WI38 (cell line): ENCODE results near the gene UGT1A6.
"Not testable (repeated sequence)": the region's sequence is repeated elsewhere in the genome, so short reads cannot be mapped to it uniquely, and the experiment has no call there.

Experiments
- H3K4me3 ChIP-seq: 2 replicates; pipeline ENCODE4 v1.5.1; 2011; ENCODE audit warnings: low read depth, mild to moderate bottlenecking, control low read depth, low read length
- CTCF ChIP-seq: IDR thresholded peaks from 2 replicates; pipeline ENCODE4 v1.5.1; 2012; ENCODE audit warnings: low read depth, mild to moderate bottlenecking, control low read depth, low read length

Gene UGT1A6

GRCh38 chr2:233728723-233729301 is 36.1 kb downstream of the UGT1A6 start, which contains the start of gene UGT1A3:
TSS of gene UGT1A3 (plus strand) at chr2:233729042. CDS start at chr2:233729127, 85 bp downstream.
- TF ChIP-seq CTCF: no peak
- H3K4me3 ChIP-seq: no peak within 1 kb of the TSS

- not testable (repeated sequence) for H3K4me3 ChIP-seq
Measured at GRCh38 chr2:233736868-233737653, 44.4 kb downstream of the UGT1A6 start.

- no peak overlapping the region for H3K4me3 ChIP-seq
- no peak for TF ChIP-seq CTCF
Measured at GRCh38 chr2:233740870-233741269, 48.2 kb downstream of the UGT1A6 start.

GRCh38 chr2:233743464-233744259 is 51.0 kb downstream of the UGT1A6 start:
- TF ChIP-seq CTCF: no peak
- no peak overlapping the region for H3K4me3 ChIP-seq

- no peak overlapping the region for H3K4me3 ChIP-seq
- TF ChIP-seq CTCF: no peak
Measured at GRCh38 chr2:233745073-233745755, 52.5 kb downstream of the UGT1A6 start.

GRCh38 chr2:233745838-233746237 is 53.1 kb downstream of the UGT1A6 start:
- H3K4me3 ChIP-seq: not testable (repeated sequence)

GRCh38 chr2:233746475-233747282 is 54.0 kb downstream of the UGT1A6 start:
- H3K4me3 ChIP-seq: no peak overlapping the region
- TF ChIP-seq CTCF: no peak
